Motor neuron (in vitro differentiated cells): ENCODE data around the gene CRISPLD2. TPM values are rescaled to one million over a fixed set of nuclear protein-coding genes. Genes with fewer than 3 reads are reported as not detected.

Experiments
- ATAC-seq, 8 experiments: fragments of 200-7000 bp; cut with Tn5 transposase; replicated peaks in 6 of 8; 2 replicates each; pipeline ENCODE4 v1.8.0; 2021; ENCODE audit warnings: mild to moderate bottlenecking in 8 of 8, moderate library complexity in 8 of 8
- H3K27ac ChIP-seq, 2 donors: fragments of 250-450 bp; sonication (Bioruptor Pico); 2 replicates each; pipeline ENCODE4 v1.9.0; 2021; ENCODE audit warnings: antibody characterized with exemption in 2 of 2, mild to moderate bottlenecking in 2 of 2, moderate library complexity in 1 of 2
- H3K4me1 ChIP-seq, 2 donors: fragments of 250-450 bp; sonication (Bioruptor Pico); replicated peaks in 1 of 2; 2 replicates each; pipeline ENCODE4 v1.6.1; 2021; ENCODE audit warnings: antibody characterized with exemption in 2 of 2, mild to moderate bottlenecking in 2 of 2, moderate library complexity in 1 of 2
- H3K4me3 ChIP-seq, 5 donors: fragments of 250-450 bp; sonication (Bioruptor Pico); 2 replicates each; pipeline ENCODE4 v1.9.0; 2021; ENCODE audit warnings: antibody characterized with exemption in 5 of 5, mild to moderate bottlenecking in 5 of 5, moderate library complexity in 4 of 5
- WGBS, 10 experiments: fragments of 450-650 bp; shearing (Covaris generic); methylation state at CpG; one replicate each; pipeline ENCODE4 v1.0.0; 2022; 5-methylcytosine and 5-hydroxymethylcytosine counted together
- in situ Hi-C, 9 experiments: fragments of 400-800 bp; cut with MboI; loops; one replicate each; pipeline ENCODE4 v1.15.0; 2021; ENCODE audit warnings: low sequenced_read_pairs in 9 of 9, low pct_unique_long_range_greater_than_20kb in 2 of 9; ENCODE audit not compliant: unreplicated experiment in 9 of 9
- total RNA-seq, 8 experiments: library from RNA; unstranded; fragments of 300-600 nt; gene quantifications; 2 replicates each; pipeline versions ENCODE4 v1.2.3 to v1.2.4, GENCODE V29; 2022

The CRISPLD2 gene
- total RNA-seq, 8 experiments from 2014 or later = 0.14 to 15.4 (median 1.3) TPM

- H3K27ac ChIP-seq = no peak overlapping the region
- WGBS, 10 experiments = 40 to 100% (median 77%) methylated on average over 1 to 3 of the region's 5 CpGs; no CpG with 5 or more reads in 2 of the 10 experiments
- in situ Hi-C loops = loop anchor here in 1 of 9 experiments (25.0 kb wide), 1 partner anchor 175 kb away; no protein-coding TSS in a partner anchor
- H3K4me1 ChIP-seq = no peaks in the 10 kb centered on the region
- H3K4me3 ChIP-seq = no peak overlapping the region
- no peak for ATAC-seq
Measured at GRCh38 chr16:84787263-84787622, 32.5 kb upstream of the CRISPLD2 start.

- peak in 3 of 8 experiments; percentile 68 to 89 (median 88) for ATAC-seq
- Histone ChIP-seq H3K27ac (no peak overlapping the region), H3K4me3 (no peak overlapping the region), H3K4me1 (no peaks in the 10 kb centered on the region)
- in situ Hi-C loops = loop anchor here in 1 of 9 experiments (25.0 kb wide), 1 partner anchor 173 kb away; no protein-coding TSS in a partner anchor
- 0 to 95% (median 88%) methylated on average over 1 to 20 of the region's 22 CpGs; no CpG with 5 or more reads in 5 of the 10 experiments for WGBS, 10 experiments
Measured at GRCh38 chr16:84788920-84789391, 30.8 kb upstream of the CRISPLD2 start.

GRCh38 chr16:84789431-84789830 lies 30.4 kb upstream of the CRISPLD2 start:
- Histone ChIP-seq H3K4me3 (no peak overlapping the region), H3K4me1 (no peaks in the 10 kb centered on the region), H3K27ac (no peak overlapping the region)
- no peak for ATAC-seq
- in situ Hi-C loops = loop anchor here in 1 of 9 experiments (25.0 kb wide), 1 partner anchor 173 kb away; no protein-coding TSS in a partner anchor
- 0 to 91% (median 77%) methylated on average over 1 to 6 of the region's 11 CpGs; no CpG with 5 or more reads in 5 of the 10 experiments for whole genome bisulfite sequencing, 10 experiments

- ATAC-seq = no peak
- in situ Hi-C loops = loop anchor here in 1 of 9 experiments (25.0 kb wide), 1 partner anchor 172 kb away; no protein-coding TSS in a partner anchor
- Histone ChIP-seq H3K4me3 (no peak overlapping the region), H3K27ac (no peak overlapping the region), H3K4me1 (no peaks in the 10 kb centered on the region)
- 69 to 100% (median 90%) methylated on average over 1 to 4 of the region's 4 CpGs; no CpG with 5 or more reads in 1 of the 10 experiments for WGBS, 10 experiments
Measured at GRCh38 chr16:84790301-84790700, 29.5 kb upstream of the CRISPLD2 start.

- in situ Hi-C loops = loop anchor here in 1 of 9 experiments (25.0 kb wide), 1 partner anchor 171 kb away; no protein-coding TSS in a partner anchor
- ATAC-seq = no peak
- Histone ChIP-seq H3K4me1 (no peaks in the 10 kb centered on the region), H3K4me3 (no peak overlapping the region), H3K27ac (no peak overlapping the region)
- WGBS, 10 experiments = 74 to 100% (median 94%) methylated on average over 1 to 11 of the region's 12 CpGs; no CpG with 5 or more reads in 1 of the 10 experiments
Measured at GRCh38 chr16:84791088-84791487, 28.7 kb upstream of the CRISPLD2 start.

GRCh38 chr16:84791501-84791900 lies 28.3 kb upstream of the CRISPLD2 start:
- no peak overlapping the region for H3K27ac ChIP-seq
- WGBS, 10 experiments = 36 to 100% (median 89%) methylated on average over 1 to 6 of the region's 6 CpGs; no CpG with 5 or more reads in 1 of the 10 experiments
- H3K4me3 ChIP-seq = no peak overlapping the region
- no peak for ATAC-seq
- in situ Hi-C loops = loop anchor here in 1 of 9 experiments (25.0 kb wide), 1 partner anchor 171 kb away; no protein-coding TSS in a partner anchor
- H3K4me1 ChIP-seq = no peaks in the 10 kb centered on the region

- Histone ChIP-seq H3K27ac (no peak overlapping the region), H3K4me1 (no peaks in the 10 kb centered on the region), H3K4me3 (no peak overlapping the region)
- ATAC-seq = no peak
- 29 to 100% (median 90%) methylated on average over 2 to 5 of the region's 6 CpGs; no CpG with 5 or more reads in 6 of the 10 experiments for WGBS, 10 experiments
- in situ Hi-C loops = loop anchor here in 1 of 9 experiments (25.0 kb wide), 1 partner anchor 168 kb away; no protein-coding TSS in a partner anchor
Measured at GRCh38 chr16:84794186-84794585, 25.6 kb upstream of the CRISPLD2 start.

- no peak for ATAC-seq
- in situ Hi-C loops = loop anchor here in 1 of 9 experiments (25.0 kb wide), 1 partner anchor 168 kb away; no protein-coding TSS in a partner anchor
- H3K4me3 ChIP-seq = no peak overlapping the region
- H3K27ac ChIP-seq = no peak overlapping the region
- 87 to 94% (median 89%) methylated on average over 3 to 7 of the region's 19 CpGs; no CpG with 5 or more reads in 5 of the 10 experiments for WGBS, 10 experiments
- H3K4me1 ChIP-seq = no peaks in the 10 kb centered on the region
Measured at GRCh38 chr16:84794626-84795025, 25.2 kb upstream of the CRISPLD2 start.

- H3K4me1 ChIP-seq = no peaks in the 10 kb centered on the region
- ATAC-seq = peak in 3 of 8 experiments; percentile 78 to 100 (median 97)
- H3K27ac ChIP-seq = no peak overlapping the region
- no peak overlapping the region for H3K4me3 ChIP-seq
- 0 to 100% (median 82%) methylated on average over 1 to 12 of the region's 22 CpGs; no CpG with 5 or more reads in 3 of the 10 experiments for WGBS, 10 experiments
- in situ Hi-C loops = loop anchor here in 1 of 9 experiments (25.0 kb wide), 1 partner anchor 167 kb away; no protein-coding TSS in a partner anchor
Measured at GRCh38 chr16:84795329-84796053, 24.3 kb upstream of the CRISPLD2 start.

- in situ Hi-C loops = no loop called here
- Histone ChIP-seq H3K27ac (no peak overlapping the region), H3K4me1 (no peaks in the 10 kb centered on the region), H3K4me3 (no peak overlapping the region)
- ATAC-seq = peak in 2 of 8 experiments; percentile 14 to 65
- WGBS, 10 experiments = 54 to 93% (median 80%) methylated on average over 2 to 6 of the region's 8 CpGs; no CpG with 5 or more reads in 1 of the 10 experiments
Measured at GRCh38 chr16:84800158-84800978, 19.4 kb upstream of the CRISPLD2 start.

GRCh38 chr16:84803146-84803545 lies 16.6 kb upstream of the CRISPLD2 start:
- WGBS, 10 experiments = 33 to 88% (median 60%) methylated on average over 1 to 7 of the region's 9 CpGs; no CpG with 5 or more reads in 1 of the 10 experiments
- no peak for ATAC-seq

GRCh38 chr16:84804326-84804725 lies 15.5 kb upstream of the CRISPLD2 start:
- in situ Hi-C loops = no loop called here
- no peak overlapping the region for H3K27ac ChIP-seq
- ATAC-seq = no peak
- H3K4me1 ChIP-seq = no peaks in the 10 kb centered on the region
- H3K4me3 ChIP-seq = no peak overlapping the region
- WGBS, 10 experiments = 77 to 100% (median 83%) methylated on average over 1 to 8 of the region's 10 CpGs; no CpG with 5 or more reads in 1 of the 10 experiments

More at GRCh38 chr16:84803146-84803545, 16.6 kb upstream of the CRISPLD2 start:
- Histone ChIP-seq H3K4me1 (no peaks in the 10 kb centered on the region), H3K27ac (no peak overlapping the region), H3K4me3 (no peak overlapping the region)
- in situ Hi-C loops = no loop called here
